HEK293 (cell line): Measurements from ENCODE around the gene TIAL1.
A peak's percentile ranks its signal among the peaks of the same experiment; 100 is the strongest.

Source experiments
- CTCF ChIA-PET: fragments of 350-600 bp; formaldehyde crosslinking; extraction: SDS; loops from one replicate; lab custom pipeline; 2021; ENCODE audit warnings: antibody characterized with exemption; lab: Yijun Ruan, JAX
- POLR2A ChIA-PET: fragments of 300-600 bp; formaldehyde crosslinking; extraction: SDS; loops from one replicate; lab custom pipeline; 2020; ENCODE audit warnings: antibody characterized with exemption, inconsistent platforms; lab: Yijun Ruan, JAX
- H3K27ac ChIP-seq: fragments of 200-500 bp; sonication (Bioruptor generic); 2 replicates; pipeline ENCODE4 v1.5.1; 2014; ENCODE audit warnings: low read depth, low read length, control low read depth, inconsistent platforms; ENCODE audit errors: extremely low read depth
- H3K36me3 ChIP-seq, 2 experiments: fragments of 200-500 bp in 1 of 2; sonication (Bioruptor generic) in 1 of 2; 1 replicate in 1 of 2; 2 replicates in 1 of 2; pipeline ENCODE4 v1.5.1; 2014 to 2017; ENCODE audit warnings: inconsistent platforms in 2 of 2, low read length in 2 of 2; ENCODE audit not compliant: control insufficient read depth in 2 of 2, insufficient read depth in 1 of 2
- H3K4me1 ChIP-seq: fragments of 200-500 bp; sonication (Bioruptor generic); 2 replicates; pipeline ENCODE4 v1.5.1; 2014; ENCODE audit warnings: mild to moderate bottlenecking, low read length, inconsistent platforms; ENCODE audit not compliant: control insufficient read depth, insufficient read depth
- H3K4me3 ChIP-seq: 2 replicates; pipeline ENCODE4 v1.5.1; 2011; ENCODE audit warnings: low read depth, mild to moderate bottlenecking, control low read depth, low read length, moderate library complexity
- H3K9me3 ChIP-seq: fragments of 200-500 bp; sonication (Bioruptor generic); 2 replicates; pipeline ENCODE4 v1.5.1; 2014; ENCODE audit warnings: low read depth, low read length, inconsistent platforms; ENCODE audit not compliant: control insufficient read depth, insufficient read depth
- GLIS2 ChIP-seq: fragments of 450-650 bp; formaldehyde crosslinking; IDR thresholded peaks from 2 replicates; pipeline ENCODE4 v1.5.1; 2016; ENCODE audit warnings: missing biosample characterization, missing genetic modification characterization
- KLF16 ChIP-seq: fragments of 450-650 bp; formaldehyde crosslinking; IDR thresholded peaks from 2 replicates; pipeline ENCODE4 v1.5.1; 2017; ENCODE audit warnings: missing biosample characterization, missing genetic modification characterization
- KLF8 ChIP-seq: fragments of 450-650 bp; formaldehyde crosslinking; IDR thresholded peaks from 2 replicates; pipeline ENCODE4 v1.5.1; 2016; ENCODE audit warnings: missing biosample characterization, missing genetic modification characterization
- MZF1 ChIP-seq: fragments of 450-650 bp; formaldehyde crosslinking; IDR thresholded peaks from 2 replicates; pipeline ENCODE4 v1.5.1; 2017; ENCODE audit warnings: missing biosample characterization, missing genetic modification characterization, borderline replicate concordance
- SCRT1 ChIP-seq: fragments of 450-650 bp; formaldehyde crosslinking; IDR thresholded peaks from 2 replicates; pipeline ENCODE4 v1.5.1; 2016; ENCODE audit warnings: missing biosample characterization, missing genetic modification characterization, borderline replicate concordance
- SCRT2 ChIP-seq: fragments of 450-650 bp; formaldehyde crosslinking; IDR thresholded peaks from 2 replicates; pipeline ENCODE4 v1.5.1; 2016; ENCODE audit warnings: missing biosample characterization, missing genetic modification characterization
- SETDB1 ChIP-seq: IDR thresholded peaks from one replicate; pipeline ENCODE4 v1.6.1; 2017; ENCODE audit warnings: mild to moderate bottlenecking, low read length, moderate library complexity, mixed read lengths; ENCODE audit not compliant: insufficient read length
- ZBTB20 ChIP-seq: fragments of 450-650 bp; formaldehyde crosslinking; IDR thresholded peaks from 2 replicates; pipeline ENCODE4 v1.5.1; 2016; ENCODE audit warnings: missing biosample characterization, missing genetic modification characterization
- ZIC2 ChIP-seq: fragments of 450-650 bp; formaldehyde crosslinking; IDR thresholded peaks from 2 replicates; pipeline ENCODE4 v1.5.1; 2016; ENCODE audit warnings: missing biosample characterization, missing genetic modification characterization
- ZNF133 ChIP-seq: fragments of 450-650 bp; formaldehyde crosslinking; IDR thresholded peaks from 2 replicates; pipeline ENCODE4 v1.5.1; 2016; ENCODE audit warnings: missing biosample characterization, missing genetic modification characterization
- ZNF223 ChIP-seq: fragments of 450-650 bp; formaldehyde crosslinking; IDR thresholded peaks from 2 replicates; pipeline ENCODE4 v1.5.1; 2016; ENCODE audit warnings: missing biosample characterization, missing genetic modification characterization
- ZNF366 ChIP-seq: fragments of 450-650 bp; formaldehyde crosslinking; conservative IDR thresholded peaks from 2 replicates; pipeline ENCODE4 v1.5.1; 2016; ENCODE audit warnings: missing biosample characterization, missing genetic modification characterization
- ZNF423 ChIP-seq: fragments of 450-650 bp; formaldehyde crosslinking; IDR thresholded peaks from 2 replicates; pipeline ENCODE4 v1.5.1; 2016; ENCODE audit warnings: missing biosample characterization, missing genetic modification characterization
- ZNF654 ChIP-seq: fragments of 450-650 bp; formaldehyde crosslinking; IDR thresholded peaks from 2 replicates; pipeline ENCODE4 v1.5.1; 2016; ENCODE audit warnings: low read depth, missing biosample characterization, missing genetic modification characterization
- ZNF776 ChIP-seq: fragments of 450-650 bp; formaldehyde crosslinking; IDR thresholded peaks from 2 replicates; pipeline ENCODE4 v1.5.0; 2017; ENCODE audit warnings: missing biosample characterization, missing genetic modification characterization, borderline replicate concordance
- ZNF785 ChIP-seq: fragments of 450-650 bp; formaldehyde crosslinking; IDR thresholded peaks from 2 replicates; pipeline ENCODE4 v1.5.1; 2016; ENCODE audit warnings: missing biosample characterization, missing genetic modification characterization
- ZNF791 ChIP-seq: fragments of 450-650 bp; formaldehyde crosslinking; IDR thresholded peaks from 2 replicates; pipeline ENCODE4 v1.5.1; 2016; ENCODE audit warnings: missing biosample characterization, missing genetic modification characterization
- ZSCAN30 ChIP-seq: fragments of 450-650 bp; IDR thresholded peaks from 2 replicates; pipeline ENCODE4 v1.5.1; 2018; ENCODE audit warnings: missing biosample characterization, mild to moderate bottlenecking, missing genetic modification characterization, moderate library complexity
- ZXDB ChIP-seq: fragments of 450-650 bp; formaldehyde crosslinking; IDR thresholded peaks from 2 replicates; pipeline ENCODE4 v1.5.1; 2016; ENCODE audit warnings: missing biosample characterization, missing genetic modification characterization
- TF ChIP-seq, protein P1 (sequence below): fragments of 450-650 bp; formaldehyde crosslinking; IDR thresholded peaks from 2 replicates; pipeline ENCODE4 v1.5.1; 2016; ENCODE audit warnings: missing biosample characterization, missing genetic modification characterization
- TF ChIP-seq, protein P2 (sequence below): fragments of 450-650 bp; formaldehyde crosslinking; IDR thresholded peaks from 2 replicates; pipeline ENCODE4 v1.5.1; 2017; ENCODE audit warnings: missing biosample characterization, missing genetic modification characterization

TIAL1 gene

DNA sequence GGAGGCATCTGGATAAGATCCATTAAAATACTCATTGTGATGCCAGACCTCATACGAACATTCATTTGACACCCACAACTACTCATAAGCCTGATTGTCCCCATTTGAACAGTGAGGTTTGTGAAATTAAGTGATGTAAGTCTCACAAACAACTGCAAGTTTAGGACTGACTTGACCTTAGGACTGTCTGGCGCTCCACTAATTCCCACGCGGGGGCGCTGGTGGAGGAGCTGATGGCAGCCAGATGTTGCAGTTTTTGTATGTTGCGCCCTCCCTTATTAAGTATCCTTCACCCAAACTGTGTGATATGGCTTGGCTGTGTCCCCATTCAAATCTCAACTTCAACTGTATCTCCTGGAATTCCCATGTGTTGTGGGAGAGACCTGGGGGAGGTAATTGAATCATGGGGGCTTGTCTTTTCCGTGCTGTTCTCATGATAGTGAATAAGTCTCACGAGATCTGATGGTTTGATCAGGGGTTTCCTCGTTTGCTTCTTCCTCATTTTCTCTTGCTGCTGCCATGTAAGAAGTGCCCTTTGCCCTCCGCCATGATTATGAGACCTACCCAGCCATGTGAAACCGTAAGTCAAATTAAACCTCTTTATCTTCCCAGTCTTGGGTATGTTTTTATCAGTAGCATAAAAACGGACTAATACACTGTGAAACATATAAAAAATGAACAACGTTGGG lies 20.3 kb upstream of the TIAL1 start:
- CTCF ChIA-PET, result interaction anchor here (0.6 to 1.5 kb wide), 4 partner anchors 8 to 34 kb away, joined by 3 to 5 read pairs (median 4); partner anchors contain the start of gene BAG3
- TF ChIP-seq SETDB1 (no peak), ZNF133 (peak; percentile 49; the same call in 1 of the 2 replicates)
- TF ChIP-seq, all 188 proteins: peak for 1
- no peaks in the 10 kb centered on the region for H3K4me1 ChIP-seq
- no peak overlapping the region for H3K4me3 ChIP-seq
- H3K9me3 ChIP-seq, result no peaks in the 10 kb centered on the region
- no peak overlapping the region for H3K27ac ChIP-seq
- POLR2A ChIA-PET, result interaction anchor here (1.3 kb wide), 1 partner anchor 8 kb away, joined by 3 read pairs; no protein-coding TSS in a partner anchor
- no peaks in the 10 kb centered on the region for H3K36me3 ChIP-seq

DNA sequence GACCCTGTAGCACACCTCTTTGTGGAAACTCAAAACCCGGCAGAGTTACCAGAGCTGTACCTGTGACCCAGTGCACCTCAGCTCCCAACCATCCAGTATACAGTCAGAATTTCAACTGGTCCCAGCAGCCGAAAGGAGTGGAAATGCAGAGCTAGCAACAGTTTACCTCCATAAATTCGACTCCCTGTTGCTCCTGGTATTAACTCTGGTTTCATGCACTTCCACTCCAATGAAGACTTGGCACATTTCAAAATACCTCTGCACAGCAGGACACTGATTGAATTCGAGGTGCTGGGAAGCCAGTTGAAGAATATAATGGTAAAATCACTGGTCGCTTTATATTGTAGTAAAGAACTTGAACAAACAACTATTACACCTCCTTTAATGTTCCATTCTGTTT lies 17.9 kb upstream of the TIAL1 start:
- POLR2A ChIA-PET, result no interaction called here
- Histone ChIP-seq H3K36me3 (no peaks in the 10 kb centered on the region), H3K4me3 (no peak overlapping the region), H3K4me1 (no peaks in the 10 kb centered on the region), H3K9me3 (no peaks in the 10 kb centered on the region), H3K27ac (no peak overlapping the region)
- no peak for TF ChIP-seq ZNF776 (tag by site-specific recombination)
- no peak for TF ChIP-seq ZXDB (tag by site-specific recombination)
- no peak for TF ChIP-seq ZBTB20 (tag by site-specific recombination)
- TF ChIP-seq, protein P1, sequence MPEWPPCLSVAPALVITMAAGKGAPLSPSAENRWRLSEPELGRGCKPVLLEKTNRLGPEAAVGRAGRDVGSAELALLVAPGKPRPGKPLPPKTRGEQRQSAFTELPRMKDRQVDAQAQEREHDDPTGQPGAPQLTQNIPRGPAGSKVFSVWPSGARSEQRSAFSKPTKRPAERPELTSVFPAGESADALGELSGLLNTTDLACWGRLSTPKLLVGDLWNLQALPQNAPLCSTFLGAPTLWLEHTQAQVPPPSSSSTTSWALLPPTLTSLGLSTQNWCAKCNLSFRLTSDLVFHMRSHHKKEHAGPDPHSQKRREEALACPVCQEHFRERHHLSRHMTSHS (tag by site-specific recombination), result no peak
- TF ChIP-seq ZNF223, result no peak
- peak; percentile 62; the same call in 1 of the 2 replicates for TF ChIP-seq SCRT1 (tag by site-specific recombination)
- TF ChIP-seq ZNF791, result no peak
- TF ChIP-seq MZF1 (tag by site-specific recombination), result no peak
- no peak for TF ChIP-seq GLIS2
- TF ChIP-seq ZNF423, result peak; percentile 30; the same call in 1 of the 2 replicates
- TF ChIP-seq ZNF366 (tag by site-specific recombination), result no peak
- TF ChIP-seq, protein P2, sequence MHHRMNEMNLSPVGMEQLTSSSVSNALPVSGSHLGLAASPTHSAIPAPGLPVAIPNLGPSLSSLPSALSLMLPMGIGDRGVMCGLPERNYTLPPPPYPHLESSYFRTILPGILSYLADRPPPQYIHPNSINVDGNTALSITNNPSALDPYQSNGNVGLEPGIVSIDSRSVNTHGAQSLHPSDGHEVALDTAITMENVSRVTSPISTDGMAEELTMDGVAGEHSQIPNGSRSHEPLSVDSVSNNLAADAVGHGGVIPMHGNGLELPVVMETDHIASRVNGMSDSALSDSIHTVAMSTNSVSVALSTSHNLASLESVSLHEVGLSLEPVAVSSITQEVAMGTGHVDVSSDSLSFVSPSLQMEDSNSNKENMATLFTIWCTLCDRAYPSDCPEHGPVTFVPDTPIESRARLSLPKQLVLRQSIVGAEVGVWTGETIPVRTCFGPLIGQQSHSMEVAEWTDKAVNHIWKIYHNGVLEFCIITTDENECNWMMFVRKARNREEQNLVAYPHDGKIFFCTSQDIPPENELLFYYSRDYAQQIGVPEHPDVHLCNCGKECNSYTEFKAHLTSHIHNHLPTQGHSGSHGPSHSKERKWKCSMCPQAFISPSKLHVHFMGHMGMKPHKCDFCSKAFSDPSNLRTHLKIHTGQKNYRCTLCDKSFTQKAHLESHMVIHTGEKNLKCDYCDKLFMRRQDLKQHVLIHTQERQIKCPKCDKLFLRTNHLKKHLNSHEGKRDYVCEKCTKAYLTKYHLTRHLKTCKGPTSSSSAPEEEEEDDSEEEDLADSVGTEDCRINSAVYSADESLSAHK (tag by site-specific recombination), result no peak
- TF ChIP-seq KLF16 (tag by site-specific recombination), result no peak
- TF ChIP-seq ZIC2 (tag by site-specific recombination), result peak; percentile 73
- TF ChIP-seq ZSCAN30 (tag by site-specific recombination), result no peak
- no peak for TF ChIP-seq ZNF654 (tag by site-specific recombination)
- peak; percentile 87 for TF ChIP-seq SCRT2 (tag by site-specific recombination)
- CTCF ChIA-PET, result interaction anchor here (0.6 kb wide), 1 partner anchor 289 kb away, joined by 4 read pairs; no protein-coding TSS in a partner anchor

GRCh38 chr10:119613741-119614140 lies 17.0 kb upstream of the TIAL1 start:
- Histone ChIP-seq H3K27ac (no peak overlapping the region), H3K4me3 (no peak overlapping the region), H3K9me3 (no peaks in the 10 kb centered on the region), H3K36me3 (no peaks in the 10 kb centered on the region), H3K4me1 (no peaks in the 10 kb centered on the region)
- TF ChIP-seq KLF8 (tag by site-specific recombination) (no peak), ZNF785 (tag by site-specific recombination) (no peak)
- POLR2A ChIA-PET, result no interaction called here
- CTCF ChIA-PET, result interaction anchor here (0.7 kb wide), 1 partner anchor 194 kb away, joined by 5 read pairs; no protein-coding TSS in a partner anchor
